ENCODE results near the gene TSEN15.

Gene TSEN15

GRCh38 chr1:184048561-184049240 is 2.8 kb upstream of the TSEN15 start:
- no peak for DNase-seq (ENCODE audit: low spot score)
- TF ChIP-seq CTCF (IDR thresholded peaks at IDR 0.05; ENCODE audit: extremely low read depth, missing control alignments) = no peak

DNA sequence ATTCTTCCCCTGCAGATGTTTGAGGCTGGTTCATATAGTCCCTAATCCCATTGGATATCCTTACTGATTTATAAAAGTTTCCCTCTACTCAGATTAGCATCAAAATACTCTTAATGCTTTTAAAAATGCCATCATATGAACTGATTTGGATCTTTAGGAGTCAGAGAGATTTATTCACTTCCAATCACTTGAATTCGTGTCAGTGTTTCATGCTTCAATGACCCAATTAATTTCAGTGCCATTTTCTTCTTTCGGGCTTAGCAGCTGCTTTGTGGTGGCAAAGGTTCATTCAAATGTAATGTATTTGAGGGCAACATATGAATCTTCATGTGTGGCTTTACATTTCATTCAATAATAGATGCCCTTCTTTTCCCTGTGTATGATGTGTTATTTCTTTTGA is 2.2 kb upstream of the TSEN15 start:
- TF ChIP-seq CTCF (IDR thresholded peaks at IDR 0.05; ENCODE audit: extremely low read depth, missing control alignments) = no peak
- no peak for DNase-seq (ENCODE audit: low spot score)

- no peak for DNase-seq (ENCODE audit: low spot score)
- TF ChIP-seq CTCF (IDR thresholded peaks at IDR 0.05; ENCODE audit: extremely low read depth, missing control alignments) = no peak
Observed at GRCh38 chr1:184049836-184050468, 1.6 kb upstream of the TSEN15 start.

- TF ChIP-seq CTCF (IDR thresholded peaks at IDR 0.05; ENCODE audit: extremely low read depth, missing control alignments) = no peak
- no peak for DNase-seq (ENCODE audit: low spot score)
Observed at GRCh38 chr1:184050636-184051035, 894 bp upstream of the TSEN15 start.

DNA sequence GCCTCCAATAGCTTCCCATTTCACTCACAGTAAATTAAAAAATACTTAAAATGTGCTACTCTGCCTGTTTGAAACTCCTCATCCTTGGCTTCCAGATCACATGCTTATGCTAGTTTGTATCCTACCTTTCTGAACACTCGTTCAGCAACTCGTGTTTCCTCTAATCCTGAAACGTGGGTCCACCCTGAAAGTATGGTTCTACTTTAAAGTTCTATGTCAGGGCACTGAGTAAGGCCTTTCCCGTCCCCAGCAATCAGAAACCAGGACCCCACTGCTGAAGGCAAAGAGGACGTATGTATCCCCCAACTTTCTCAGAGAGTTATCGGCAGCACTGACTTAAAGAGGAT is 419 bp upstream of the TSEN15 start:
- DNase-seq (ENCODE audit: low spot score) = no peak
- TF ChIP-seq CTCF (IDR thresholded peaks at IDR 0.05; ENCODE audit: extremely low read depth, missing control alignments) = no peak

- no peak for TF ChIP-seq CTCF (IDR thresholded peaks at IDR 0.05; ENCODE audit: extremely low read depth, missing control alignments)
- DNase-seq (ENCODE audit: low spot score) = no peak
Observed at GRCh38 chr1:184052194-184052559, 647 bp downstream of the TSEN15 start.

GRCh38 chr1:184052750-184053149 is 1.2 kb downstream of the TSEN15 start:
- no peak for TF ChIP-seq CTCF (IDR thresholded peaks at IDR 0.05; ENCODE audit: extremely low read depth, missing control alignments)
- DNase-seq (ENCODE audit: low spot score) = no peak

Measured in GM20000 (cell line).